A673 (cell line): ENCODE results near the gene OCSTAMP. TPM values are rescaled to one million over a fixed set of nuclear protein-coding genes. Genes with fewer than 3 reads are reported as not detected.
A peak's percentile ranks its signal among the peaks of the same experiment; 100 is the strongest.

Experiments used
- BruUV-seq: library from RNA; stranded (reverse); fragments of 400-500 nt; replicated peaks from 2 replicates; lab custom pipeline; 2021; lab: Mats Ljungman, UMichigan
- CTCF ChIA-PET: fragments of 300-600 bp; sonication (Branson Sonifier 250); formaldehyde crosslinking; loops from one replicate; lab custom pipeline; 2022; ENCODE audit warnings: antibody characterized with exemption; lab: Charles Lee
- POLR2A ChIA-PET: fragments of 300-600 bp; sonication (Branson Sonifier 250); formaldehyde crosslinking; loops from one replicate; lab custom pipeline; 2022; ENCODE audit warnings: antibody characterized with exemption; ENCODE audit not compliant: low non-redundant PET; lab: Charles Lee
- DNase-seq: peaks from one replicate; pipeline ENCODE4 v3.0.0-alpha.2; 2015; ENCODE audit warnings: low spot score
- H3K27ac ChIP-seq: fragments of 200-600 bp; sonication (generic); 2 replicates; pipeline ENCODE4 v1.5.1; 2016; ENCODE audit warnings: mixed run types, low read depth, mild to moderate bottlenecking, mixed read lengths, antibody characterized with exemption, low read length; ENCODE audit not compliant: poor library complexity, severe bottlenecking
- H3K27me3 ChIP-seq: fragments of 200-600 bp; sonication (generic); replicated peaks from 2 replicates; pipeline ENCODE4 v1.6.1; 2017; ENCODE audit warnings: mixed run types, low read depth, mild to moderate bottlenecking, mixed read lengths, antibody characterized with exemption, low read length; ENCODE audit not compliant: insufficient read depth, poor library complexity
- H3K36me3 ChIP-seq: fragments of 200-600 bp; sonication (generic); 2 replicates; pipeline ENCODE4 v1.6.1; 2016; ENCODE audit warnings: mixed run types, mild to moderate bottlenecking, mixed read lengths, antibody characterized with exemption, low read length; ENCODE audit not compliant: insufficient read depth, poor library complexity, severe bottlenecking
- H3K4me1 ChIP-seq: fragments of 200-600 bp; sonication (generic); 2 replicates; pipeline ENCODE4 v1.6.1; 2017; ENCODE audit warnings: mixed run types, mild to moderate bottlenecking, mixed read lengths, antibody characterized with exemption, low read length; ENCODE audit not compliant: insufficient read depth, poor library complexity, severe bottlenecking
- H3K4me3 ChIP-seq: fragments of 200-600 bp; sonication (generic); 2 replicates; pipeline ENCODE4 v1.5.1; 2016; ENCODE audit warnings: low read depth, mixed run types, mild to moderate bottlenecking, mixed read lengths, low read length; ENCODE audit not compliant: poor library complexity, severe bottlenecking
- H3K9me3 ChIP-seq: fragments of 200-600 bp; sonication (generic); 2 replicates; pipeline ENCODE4 v1.6.1; 2016; ENCODE audit warnings: mixed run types, low read depth, mild to moderate bottlenecking, mixed read lengths, antibody characterized with exemption, low read length; ENCODE audit not compliant: poor library complexity, severe bottlenecking
- CTCF ChIP-seq: fragments of 300-800, 200-600 bp; sonication (generic); conservative IDR thresholded peaks from 2 replicates; pipeline ENCODE4 v1.5.1; 2017; ENCODE audit warnings: low read depth, mild to moderate bottlenecking, antibody characterized with exemption, low read length, moderate library complexity, mixed read lengths
- EZH2 ChIP-seq: fragments of 200-600 bp; sonication (generic); IDR thresholded peaks from 2 replicates; pipeline ENCODE4 v1.6.1; 2017; ENCODE audit warnings: borderline replicate concordance, low read depth, mild to moderate bottlenecking, mixed read lengths, antibody characterized with exemption, low read length; ENCODE audit not compliant: poor library complexity, severe bottlenecking
- intact Hi-C: fragments of 100-400 bp; cut with micrococcal nuclease; formaldehyde crosslinking; loops from one replicate; pipeline ENCODE4 v1.10.0; 2022; ENCODE audit not compliant: unreplicated experiment
- total RNA-seq: library from RNA; stranded (reverse); gene quantifications from 2 replicates; pipeline ENCODE4 v1.2.3, GENCODE V29; 2021

OCSTAMP gene
- total RNA-seq, 1 experiment from 2014 or later: not detected

- Histone ChIP-seq H3K4me3 (no peak overlapping the region), H3K36me3 (no peaks in the 10 kb centered on the region), H3K4me1 (no peaks in the 10 kb centered on the region), H3K27ac (no peak overlapping the region), H3K27me3 (no peaks in the 10 kb centered on the region), H3K9me3 (no peaks in the 10 kb centered on the region)
- ChIA-PET CTCF (no interaction called here), POLR2A (no interaction called here)
- no peak for TF ChIP-seq CTCF
- TF ChIP-seq EZH2: no peak
- BruUV-seq: no TSS peak
- intact Hi-C loops: no loop called here
- no peak for DNase-seq
These were observed 29.9 kb downstream of the OCSTAMP start for GRCh38 chr20:46520540-46520939.

- Histone ChIP-seq H3K36me3 (no peaks in the 10 kb centered on the region), H3K4me3 (no peak overlapping the region), H3K9me3 (no peaks in the 10 kb centered on the region), H3K27me3 (peaks cover 4% of the 10 kb centered on the region), H3K27ac (no peak overlapping the region), H3K4me1 (no peaks in the 10 kb centered on the region)
- ChIA-PET CTCF (interaction anchor here (0.8 kb wide), 1 partner anchor 168 kb away, joined by 4 read pairs; no protein-coding TSS in a partner anchor), POLR2A (no interaction called here)
- no TSS peak for BruUV-seq
- DNase-seq: no peak
- no peak for TF ChIP-seq EZH2
- no peak for TF ChIP-seq CTCF
- intact Hi-C loops: no loop called here
These were observed 30.9 kb downstream of the OCSTAMP start for GRCh38 chr20:46519471-46520068.

- Histone ChIP-seq H3K4me3 (peak within 1 kb of the TSS; percentile 62), H3K4me1 (no peaks in the 10 kb centered on the region), H3K36me3 (no peaks in the 10 kb centered on the region), H3K27me3 (peaks cover 6% of the 10 kb centered on the region), H3K9me3 (no peaks in the 10 kb centered on the region), H3K27ac (peak within 1 kb of the TSS; percentile 41)
- TF ChIP-seq CTCF (no peak), EZH2 (no peak)
- ChIA-PET CTCF (no interaction called here), POLR2A (no interaction called here)
- TSS peak; percentile 62 for BruUV-seq
- intact Hi-C loops: no loop called here
- peak; percentile 68 for DNase-seq
These were observed 37.3 kb downstream of the OCSTAMP start, which contains the start of gene ZNF334 for GRCh38 chr20:46512943-46513844. TSS of gene ZNF334 (minus strand) at chr20:46513559. CDS start at chr20:46512102, 1,457 bp downstream.
